Urothelium cell line (cell line): ENCODE results near the gene UBE2R2.
"Not testable (repeated sequence)": the region's sequence is repeated elsewhere in the genome, so short reads cannot be mapped to it uniquely, and the experiment has no call there.

Experiments
- DNase-seq: peaks from one replicate; pipeline ENCODE4 v3.0.0; 2011; ENCODE audit warnings: low spot score, mixed read lengths
- FAIRE-seq: peaks from 2 replicates; lab custom pipeline; 2011; peaks lifted over from hg19 to GRCh38; lab: Jason Lieb, UNC

Gene UBE2R2

GRCh38 chr9:33816327-33817252 lies at the start of gene UBE2R2:
UBE2R2 (plus strand) TSS chr9:33817160; CDS start chr9:33817758, 598 bp downstream.
- FAIRE-seq (peak; percentile 63), DNase-seq (peak; percentile 99)

- FAIRE-seq = peak; percentile 70
Observed at GRCh38 chr9:33770156-33770880, 46.6 kb upstream of the UBE2R2 start.

GRCh38 chr9:33773135-33773534 lies 43.8 kb upstream of the UBE2R2 start:
- DNase-seq, FAIRE-seq: not testable (repeated sequence)

More at GRCh38 chr9:33770156-33770880, 46.6 kb upstream of the UBE2R2 start:
- DNase-seq = not testable (repeated sequence)

GRCh38 chr9:33774074-33774659 lies 42.8 kb upstream of the UBE2R2 start:
- not testable (repeated sequence) for FAIRE-seq, DNase-seq

- no peak for FAIRE-seq
- no peak for DNase-seq
Observed at GRCh38 chr9:33776578-33776977, 40.4 kb upstream of the UBE2R2 start.

GRCh38 chr9:33778700-33779351 lies 38.1 kb upstream of the UBE2R2 start:
- peak; percentile 94 for FAIRE-seq
- peak; percentile 67 for DNase-seq

GRCh38 chr9:33780276-33780675 lies 36.7 kb upstream of the UBE2R2 start:
- FAIRE-seq = no peak
- no peak for DNase-seq

- no peak for DNase-seq
- no peak for FAIRE-seq
Observed at GRCh38 chr9:33781736-33782135, 35.2 kb upstream of the UBE2R2 start.

GRCh38 chr9:33782395-33783152 lies 34.4 kb upstream of the UBE2R2 start:
- no peak for DNase-seq
- FAIRE-seq = no peak

GRCh38 chr9:33785914-33786313 lies 31.0 kb upstream of the UBE2R2 start:
- FAIRE-seq (no peak), DNase-seq (no peak)

- FAIRE-seq (no peak), DNase-seq (no peak)
Observed at GRCh38 chr9:33786681-33787080, 30.3 kb upstream of the UBE2R2 start.

- no peak for DNase-seq
- FAIRE-seq = no peak
Observed at GRCh38 chr9:33787839-33788238, 29.1 kb upstream of the UBE2R2 start.

GRCh38 chr9:33789429-33789828 lies 27.5 kb upstream of the UBE2R2 start:
- FAIRE-seq, DNase-seq: not testable (repeated sequence)

- no peak for FAIRE-seq
- no peak for DNase-seq
Observed at GRCh38 chr9:33791117-33791516, 25.8 kb upstream of the UBE2R2 start.

GRCh38 chr9:33793496-33793895 lies 23.5 kb upstream of the UBE2R2 start:
- FAIRE-seq, DNase-seq: not testable (repeated sequence)

- FAIRE-seq = peak; percentile 9
Observed at GRCh38 chr9:33794560-33794959, 22.4 kb upstream of the UBE2R2 start.

GRCh38 chr9:33795281-33795680 lies 21.7 kb upstream of the UBE2R2 start, which contains the start of gene PRSS3:
PRSS3 (plus strand) TSS chr9:33795561; CDS start chr9:33795574, 13 bp downstream.
- no peak for DNase-seq
- no peak for FAIRE-seq

More at GRCh38 chr9:33794560-33794959, 22.4 kb upstream of the UBE2R2 start:
- DNase-seq = no peak

GRCh38 chr9:33795819-33796218 lies 21.1 kb upstream of the UBE2R2 start:
- FAIRE-seq (no peak), DNase-seq (no peak)

GRCh38 chr9:33796679-33797078 lies 20.3 kb upstream of the UBE2R2 start:
- not testable (repeated sequence) for DNase-seq, FAIRE-seq

GRCh38 chr9:33797837-33798236 lies 19.1 kb upstream of the UBE2R2 start:
- no peak for DNase-seq
- no peak for FAIRE-seq
